HepG2 (cell line): ENCODE results near the gene EXOSC6. TPM values are rescaled to one million over a fixed set of nuclear protein-coding genes. Genes with fewer than 3 reads are reported as not detected.

Experiments
- ATAC-seq: fragments of 200-7000 bp; cut with Tn5 transposase; 3 replicates; pipeline ENCODE4 v1.9.1; 2020; ENCODE audit warnings: mild to moderate bottlenecking, moderate library complexity
- BruUV-seq: library from RNA; stranded (reverse); fragments of 400-500 nt; replicated peaks from 2 replicates; lab custom pipeline; 2021; lab: Mats Ljungman, UMichigan
- CTCF ChIA-PET: fragments of 300-600 bp; formaldehyde crosslinking; extraction: SDS; loops from one replicate; lab custom pipeline; 2021; ENCODE audit warnings: low total read pairs, inconsistent platforms, low intra/inter-chr PET ratio; lab: Yijun Ruan, JAX
- POLR2A ChIA-PET: fragments of 350-600 bp; sonication (Branson Sonifier 250); formaldehyde crosslinking; loops from one replicate; lab custom pipeline; 2020; ENCODE audit warnings: antibody characterized with exemption, inconsistent platforms; lab: Yijun Ruan, JAX
- DNase-seq: peaks from one replicate; pipeline ENCODE4 v3.0.0-alpha.2; 2015; ENCODE audit warnings: low spot score
- FAIRE-seq: peaks from 3 replicates; lab custom pipeline; 2011; peaks lifted over from hg19 to GRCh38; lab: Jason Lieb, UNC
- H2AFZ ChIP-seq: one replicate; pipeline ENCODE4 v1.6.1; 2011; ENCODE audit warnings: low read length, inconsistent platforms
- H3K27ac ChIP-seq: fragments of 300-600 bp; 3 replicates; pipeline ENCODE4 v1.8.0; 2011; ENCODE audit warnings: mixed run types, mild to moderate bottlenecking, mixed read lengths, low read length, inconsistent platforms; ENCODE audit not compliant: insufficient read depth; ENCODE audit errors: extremely low read length
- H3K27me3 ChIP-seq, 2 experiments: fragments of 200-600 bp in 1 of 2; 2 replicates in 1 of 2; 3 replicates in 1 of 2; pipeline versions ENCODE4 v1.6.0 to v1.8.0; 2011; ENCODE audit warnings: low read length in 2 of 2, mild to moderate bottlenecking in 2 of 2, moderate library complexity in 2 of 2, inconsistent platforms in 1 of 2; ENCODE audit not compliant: insufficient read depth in 2 of 2, control insufficient read depth in 1 of 2
- H3K36me3 ChIP-seq, 2 experiments: fragments of 200-600 bp in 1 of 2; replicated peaks in 1 of 2; 2 replicates in 1 of 2; 3 replicates in 1 of 2; pipeline versions ENCODE4 v1.5.1 to v1.8.0; 2011; ENCODE audit warnings: low read length in 2 of 2, inconsistent platforms in 1 of 2; ENCODE audit not compliant: insufficient read depth in 2 of 2, control insufficient read depth in 1 of 2
- H3K4me1 ChIP-seq: 2 replicates; pipeline ENCODE4 v1.5.1; 2012; ENCODE audit warnings: low read length, inconsistent platforms; ENCODE audit not compliant: insufficient read depth
- H3K4me2 ChIP-seq: 2 replicates; pipeline ENCODE4 v1.6.0; 2011; ENCODE audit warnings: low read depth, low read length, inconsistent platforms
- H3K4me3 ChIP-seq, 3 experiments: fragments of 200-600 bp in 1 of 3; sonication (generic), shearing (Covaris generic) in 1 of 3; replicated peaks in 1 of 3; 2 replicates each; pipeline ENCODE4 v1.5.1; 2011 to 2016; ENCODE audit warnings: low read length in 3 of 3, inconsistent platforms in 2 of 3, low read depth in 2 of 3, mild to moderate bottlenecking in 2 of 3, control low read depth in 1 of 3, mixed read lengths in 1 of 3; ENCODE audit not compliant: insufficient read depth in 1 of 3
- H3K79me2 ChIP-seq: one replicate; pipeline ENCODE4 v1.6.1; 2011; ENCODE audit warnings: low read length, inconsistent platforms; ENCODE audit not compliant: insufficient read depth
- H3K9ac ChIP-seq: 2 replicates; pipeline ENCODE4 v1.6.0; 2011; ENCODE audit warnings: mild to moderate bottlenecking, low read depth, low read length, inconsistent platforms; ENCODE audit not compliant: insufficient read depth
- H3K9me3 ChIP-seq: 2 replicates; pipeline ENCODE4 v1.5.1; 2012; ENCODE audit warnings: mild to moderate bottlenecking, low read length
- H4K20me1 ChIP-seq: 2 replicates; pipeline ENCODE4 v1.6.0; 2011; ENCODE audit warnings: inconsistent platforms, mild to moderate bottlenecking, low read length, moderate library complexity; ENCODE audit not compliant: insufficient read depth
- ELF3 ChIP-seq: IDR thresholded peaks from 2 replicates; pipeline ENCODE4 v1.6.1; 2016; ENCODE audit warnings: missing genetic modification reagents, missing compliant biosample characterization
- HNF1B ChIP-seq: sonication (generic); formaldehyde crosslinking; IDR thresholded peaks from 2 replicates; pipeline ENCODE4 v1.5.1; 2020; ENCODE audit warnings: mild to moderate bottlenecking, moderate library complexity, missing genetic modification reagents
- NRL ChIP-seq: sonication (generic); formaldehyde crosslinking; IDR thresholded peaks from 2 replicates; pipeline ENCODE4 v1.5.0; 2020; ENCODE audit warnings: missing genetic modification reagents, mild to moderate bottlenecking, moderate library complexity, borderline replicate concordance
- THYN1 ChIP-seq: sonication (generic); formaldehyde crosslinking; IDR thresholded peaks from 2 replicates; pipeline ENCODE4 v1.8.1; 2023; ENCODE audit warnings: low read depth, mild to moderate bottlenecking, moderate library complexity, missing genetic modification reagents, borderline replicate concordance
- ZBTB21 ChIP-seq: sonication (generic); formaldehyde crosslinking; IDR thresholded peaks from 2 replicates; pipeline ENCODE4 v1.4.0; 2020; ENCODE audit warnings: missing genetic modification reagents
- ZBTB4 ChIP-seq: sonication (generic); formaldehyde crosslinking; IDR thresholded peaks from 2 replicates; pipeline ENCODE4 v1.4.0; 2020; ENCODE audit warnings: missing genetic modification reagents, mild to moderate bottlenecking, borderline replicate concordance
- ZBTB7A ChIP-seq: sonication (generic); formaldehyde crosslinking; IDR thresholded peaks from 2 replicates; pipeline ENCODE4 v1.8.0; 2022; ENCODE audit warnings: mild to moderate bottlenecking, missing genetic modification reagents
- ZNF138 ChIP-seq: sonication (generic); formaldehyde crosslinking; IDR thresholded peaks from 2 replicates; pipeline ENCODE4 v1.5.0; 2020; ENCODE audit warnings: mild to moderate bottlenecking, low read depth, missing genetic modification reagents
- ZNF230 ChIP-seq: sonication (generic); formaldehyde crosslinking; IDR thresholded peaks from 2 replicates; pipeline ENCODE4 v1.4.0; 2020; ENCODE audit warnings: mild to moderate bottlenecking, missing genetic modification reagents
- ZNF552 ChIP-seq: sonication (generic); formaldehyde crosslinking; IDR thresholded peaks from 2 replicates; pipeline ENCODE4 v1.9.0; 2022; ENCODE audit warnings: missing genetic modification reagents, mild to moderate bottlenecking, borderline replicate concordance
- ZNF75D ChIP-seq: sonication (generic); formaldehyde crosslinking; IDR thresholded peaks from 2 replicates; pipeline ENCODE4 v1.8.1; 2023; ENCODE audit warnings: missing genetic modification reagents, mild to moderate bottlenecking, borderline replicate concordance
- ZUFSP ChIP-seq: sonication (generic); formaldehyde crosslinking; IDR thresholded peaks from 2 replicates; pipeline ENCODE4 v1.9.0; 2021; ENCODE audit warnings: missing genetic modification reagents, mild to moderate bottlenecking, borderline replicate concordance
- WGBS: methylation state at CpG from one replicate; pipeline ENCODE4 v1.1.6; 2017; ENCODE audit warnings: low lambda C conversion rate; 5-methylcytosine and 5-hydroxymethylcytosine counted together
- in situ Hi-C: cut with HindIII; loops from 2 replicates; pipeline ENCODE4 v1.10.0; 2017; ENCODE audit warnings: low pct_unique_long_range_greater_than_20kb; ENCODE audit not compliant: extremely low pct_ligation_motif_present
- intact Hi-C: fragments of 100-400 bp; cut with micrococcal nuclease; formaldehyde crosslinking; loops from one replicate; pipeline ENCODE4 v1.10.0; 2022; ENCODE audit not compliant: unreplicated experiment
- polyA plus RNA-seq, 8 experiments: library from polyadenylated mRNA; depleted of rRNA in 3 of 8; stranded (reverse) in 7 of 8; unstranded in 1 of 8; fragments of >200 nt; fragmentation: Illumina TruSeq in 4 of 8; extraction: Trizol in 4 of 8; gene quantifications; 2 replicates each; pipeline versions ENCODE4 v1.2.1 to v1.2.3, GENCODE V29; 2011 to 2016; ENCODE audit warnings: low read depth in 4 of 8, missing spikeins in 1 of 8, mixed read lengths in 1 of 8; ENCODE audit not compliant: insufficient read depth in 1 of 8
- total RNA-seq, 5 experiments: library from RNA; depleted of rRNA; stranded (reverse); fragments of >200 nt; fragmentation: Illumina TruSeq; extraction: Trizol; gene quantifications; 2 replicates each; pipeline ENCODE4 v1.2.3, GENCODE V29; 2016; ENCODE audit warnings: low read depth in 1 of 5

EXOSC6 gene
- total and polyA plus RNA-seq, 2 of the 13 experiments (the other 11 are each of a cell fraction or from before 2014, with no cell fraction given) = 13.1 to 39.9 TPM

- H2AFZ ChIP-seq = peak within 1 kb of the TSS; percentile 87
- no TSS peak for BruUV-seq
- peaks cover 1 to 17% of the 10 kb centered on the region in 2 experiments; a peak in 4 of 5 replicates for H3K36me3 ChIP-seq
- H3K27ac ChIP-seq = peak within 1 kb of the TSS; percentile 99
- DNase-seq (peak; percentile 100), FAIRE-seq (peak; percentile 47), ATAC-seq (peak; percentile 99)
- H3K4me1 ChIP-seq = peaks cover 28% of the 10 kb centered on the region
- POLR2A ChIA-PET = interaction anchor here (0.6 to 3.2 kb wide), 32 partner anchors 8 to 458 kb away, joined by 3 to 160 read pairs (median 4); partner anchors contain the start of genes COG4, DDX19A, DDX19B and EXOSC6
- peak within 1 kb of the TSS; percentile 90 to 100 (median 94) for H3K4me3 ChIP-seq
- peaks cover 9% of the 10 kb centered on the region; the same call in 1 of the 2 replicates for H4K20me1 ChIP-seq
- 5% methylated on average over 49 of the region's 53 CpGs for WGBS
- CTCF ChIA-PET = no interaction called here
- peak within 1 kb of the TSS; percentile 100 for H3K9ac ChIP-seq
- in situ Hi-C loops = no loop called here
- peak within 1 kb of the TSS; percentile 96 for H3K4me2 ChIP-seq
- H3K27me3 ChIP-seq = no peaks in the 10 kb centered on the region; a peak in 1 of 5 replicates
- H3K79me2 ChIP-seq = peaks cover 42% of the 10 kb centered on the region
- no peaks in the 10 kb centered on the region for H3K9me3 ChIP-seq
- intact Hi-C loops = no loop called here
- TF ChIP-seq ZBTB21 (CRISPR knock-in tag) = no peak; the same call in 1 of the 2 replicates
- TF ChIP-seq ZNF75D = no peak
- peak; percentile 40; the same call in 1 of the 2 replicates for TF ChIP-seq ZBTB4 (CRISPR knock-in tag)
- TF ChIP-seq THYN1 (CRISPR knock-in tag) = no peak
- peak; percentile 46; the same call in 1 of the 2 replicates for TF ChIP-seq HNF1B (CRISPR knock-in tag)
- TF ChIP-seq ZUFSP = no peak
- TF ChIP-seq NRL (CRISPR knock-in tag) = peak; percentile 95
- TF ChIP-seq ELF3 (CRISPR knock-in tag) = peak; percentile 60
- peak; percentile 69; the same call in 1 of the 2 replicates for TF ChIP-seq ZBTB7A (CRISPR knock-in tag)
- TF ChIP-seq ZNF230 (CRISPR knock-in tag) = peak; percentile 82; the same call in 1 of the 2 replicates
- TF ChIP-seq ZNF552 (CRISPR knock-in tag) = peak; percentile 82
- TF ChIP-seq ZNF138 (CRISPR knock-in tag) = 0 out of 2 replicates have a peak, but pooled peaks have one; percentile 52
Observed at GRCh38 chr16:70289229-70290094, 37.7 kb upstream of the EXOSC6 start, which contains the start of gene AARS1. Gene AARS1 (minus strand): TSS chr16:70289506. CDS start chr16:70282763, 6,743 bp downstream.
